GM23338 (cell line): ENCODE results near the gene ZNF23.

Experiments used
- CREB1 ChIP-seq: fragments of 250-450 bp; sonication (Bioruptor Pico); IDR thresholded peaks from 2 replicates; pipeline ENCODE4 v1.5.0; 2020; ENCODE audit warnings: low read depth, mild to moderate bottlenecking, moderate library complexity
- ETS1 ChIP-seq: IDR thresholded peaks from 2 replicates; pipeline ENCODE4 v1.6.1; 2016; ENCODE audit warnings: antibody characterized with exemption
- EZH2 ChIP-seq: fragments of 200-600 bp; sonication (generic); IDR thresholded peaks from one replicate; pipeline ENCODE4 v1.8.0; 2017; ENCODE audit warnings: antibody characterized with exemption, mild to moderate bottlenecking, low read depth; ENCODE audit not compliant: unreplicated experiment
- EZH2phosphoT487 ChIP-seq: fragments of 200-600 bp; sonication (generic); IDR thresholded peaks from one replicate; pipeline ENCODE4 v1.8.1; 2018; ENCODE audit warnings: antibody characterized with exemption; ENCODE audit not compliant: unreplicated experiment
- JUNB ChIP-seq: IDR thresholded peaks from one replicate; pipeline ENCODE4 v1.6.1; 2016; ENCODE audit warnings: antibody characterized with exemption; ENCODE audit not compliant: unreplicated experiment
- NANOG ChIP-seq: IDR thresholded peaks from 2 replicates; pipeline ENCODE4 v1.6.1; 2016; ENCODE audit warnings: antibody characterized with exemption, borderline replicate concordance
- POLR2AphosphoS5 ChIP-seq: IDR thresholded peaks from 2 replicates; pipeline ENCODE4 v1.6.1; 2016; ENCODE audit warnings: antibody characterized with exemption, low read depth
- REST ChIP-seq: IDR thresholded peaks from one replicate; pipeline ENCODE4 v1.6.1; 2018; ENCODE audit warnings: antibody characterized with exemption; ENCODE audit not compliant: unreplicated experiment
- ZNF331 ChIP-seq: fragments of 250-450 bp; sonication (Bioruptor Pico); IDR thresholded peaks from 2 replicates; pipeline ENCODE4 v1.5.0; 2020; ENCODE audit warnings: low read depth, mild to moderate bottlenecking, moderate library complexity
- ZNF462 ChIP-seq: fragments of 250-450 bp; sonication (Bioruptor Pico); IDR thresholded peaks from 2 replicates; pipeline ENCODE4 v1.5.0; 2020; ENCODE audit warnings: mild to moderate bottlenecking, moderate library complexity
- TF ChIP-seq, protein P1 (sequence below), 2 experiments: fragments of 200-600 bp in 1 of 2; sonication (generic) in 1 of 2; conservative IDR thresholded peaks; 2 replicates each; pipeline versions ENCODE4 v1.5.1 to v1.6.1; 2016 to 2017; ENCODE audit warnings: antibody characterized with exemption in 2 of 2, low read depth in 2 of 2, mild to moderate bottlenecking in 2 of 2, moderate library complexity in 1 of 2

GRCh38 chr16:71467810-71468209, 5.8 kb upstream of the ZNF23 start:
- no peak for TF ChIP-seq EZH2
- no peak for TF ChIP-seq POLR2AphosphoS5
- TF ChIP-seq, protein P1, sequence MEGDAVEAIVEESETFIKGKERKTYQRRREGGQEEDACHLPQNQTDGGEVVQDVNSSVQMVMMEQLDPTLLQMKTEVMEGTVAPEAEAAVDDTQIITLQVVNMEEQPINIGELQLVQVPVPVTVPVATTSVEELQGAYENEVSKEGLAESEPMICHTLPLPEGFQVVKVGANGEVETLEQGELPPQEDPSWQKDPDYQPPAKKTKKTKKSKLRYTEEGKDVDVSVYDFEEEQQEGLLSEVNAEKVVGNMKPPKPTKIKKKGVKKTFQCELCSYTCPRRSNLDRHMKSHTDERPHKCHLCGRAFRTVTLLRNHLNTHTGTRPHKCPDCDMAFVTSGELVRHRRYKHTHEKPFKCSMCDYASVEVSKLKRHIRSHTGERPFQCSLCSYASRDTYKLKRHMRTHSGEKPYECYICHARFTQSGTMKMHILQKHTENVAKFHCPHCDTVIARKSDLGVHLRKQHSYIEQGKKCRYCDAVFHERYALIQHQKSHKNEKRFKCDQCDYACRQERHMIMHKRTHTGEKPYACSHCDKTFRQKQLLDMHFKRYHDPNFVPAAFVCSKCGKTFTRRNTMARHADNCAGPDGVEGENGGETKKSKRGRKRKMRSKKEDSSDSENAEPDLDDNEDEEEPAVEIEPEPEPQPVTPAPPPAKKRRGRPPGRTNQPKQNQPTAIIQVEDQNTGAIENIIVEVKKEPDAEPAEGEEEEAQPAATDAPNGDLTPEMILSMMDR (conservative IDR thresholded peaks at IDR 0.05; ENCODE audit: low read depth in 2 of 2): no peak
- no peak for TF ChIP-seq EZH2phosphoT487
- TF ChIP-seq REST: peak; percentile 91
- TF ChIP-seq ETS1: no peak
- TF ChIP-seq NANOG: no peak
- TF ChIP-seq CREB1 (CRISPR knock-in tag): no peak
- no peak for TF ChIP-seq JUNB
- no peak for TF ChIP-seq ZNF462 (CRISPR knock-in tag)
- TF ChIP-seq ZNF331 (CRISPR knock-in tag): no peak
